Testis (tissue), 2 donors: Measurements from ENCODE around the gene MUC2.

Experiments used
- CTCF ChIP-seq, 3 experiments: fragments of 450-650 bp in 2 of 3; fragments of 200-600 bp in 1 of 3; sonication (generic) in 1 of 3; IDR thresholded peaks; one replicate each; pipeline ENCODE4 v1.5.1; 2016 to 2019; ENCODE audit warnings: antibody characterized with exemption in 3 of 3, mild to moderate bottlenecking in 2 of 3, moderate library complexity in 1 of 3
- POLR2A ChIP-seq: fragments of 450-650 bp; IDR thresholded peaks from one replicate; pipeline ENCODE4 v1.6.1; 2017; ENCODE audit warnings: antibody characterized with exemption, mild to moderate bottlenecking, moderate library complexity

- no peak for TF ChIP-seq CTCF (IDR thresholded peaks at IDR 0.05)
- TF ChIP-seq POLR2A, result no peak
Measured at GRCh38 chr11:1078191-1078601, 3.5 kb downstream of the MUC2 start.
